GM06990 (cell line): ENCODE measurements around the gene OR52A1.
"Not testable (repeated sequence)": the region's sequence is repeated elsewhere in the genome, so short reads cannot be mapped to it uniquely, and the experiment has no call there.

ENCODE experiments used
- DNase-seq: peaks from one replicate; pipeline ENCODE4 v3.0.0-alpha.2; 2011; ENCODE audit not compliant: insufficient read length; ENCODE audit errors: extremely low read depth
- H3K27me3 ChIP-seq: replicated peaks from 2 replicates; pipeline ENCODE4 v1.6.0; 2011; ENCODE audit warnings: low read length; ENCODE audit not compliant: control insufficient read depth, insufficient read depth
- H3K36me3 ChIP-seq: 2 replicates; pipeline ENCODE4 v1.5.1; 2011; ENCODE audit warnings: low read length; ENCODE audit not compliant: control insufficient read depth, insufficient read depth
- H3K4me3 ChIP-seq: replicated peaks from 2 replicates; pipeline ENCODE4 v1.5.1; 2011; ENCODE audit warnings: low read depth, mild to moderate bottlenecking, control low read depth, low read length
- TF ChIP-seq, protein P1 (sequence below): IDR thresholded peaks from 2 replicates; pipeline ENCODE4 v1.5.1; 2011; ENCODE audit warnings: low read length, control low read depth, mild to moderate bottlenecking, inconsistent platforms; ENCODE audit not compliant: insufficient read depth, poor library complexity, severe bottlenecking

Gene OR52A1

DNA sequence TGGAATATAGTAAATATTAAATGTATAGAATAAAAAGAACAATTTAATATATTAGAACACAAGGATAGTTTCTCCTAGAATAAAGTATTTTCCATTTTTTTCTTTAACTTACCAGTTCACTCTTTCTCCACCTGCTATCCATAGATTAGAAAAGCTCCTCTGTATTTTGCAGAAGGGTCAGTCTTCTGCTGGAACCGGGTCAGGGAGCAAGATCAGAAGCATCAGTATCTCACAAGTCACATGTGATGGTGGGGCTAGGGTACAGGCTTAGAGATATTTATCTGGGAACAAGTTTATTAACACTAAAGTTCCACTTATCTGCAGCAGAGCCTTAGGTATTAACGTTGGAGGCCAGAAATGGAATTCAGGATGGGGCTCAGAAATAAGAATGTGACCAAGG lies 17.3 kb upstream of the OR52A1 start:
- Histone ChIP-seq H3K36me3 (no peaks in the 10 kb centered on the region), H3K27me3 (no peaks in the 10 kb centered on the region), H3K4me3 (no peak overlapping the region)
- DNase-seq, result no peak
- TF ChIP-seq, protein P1, sequence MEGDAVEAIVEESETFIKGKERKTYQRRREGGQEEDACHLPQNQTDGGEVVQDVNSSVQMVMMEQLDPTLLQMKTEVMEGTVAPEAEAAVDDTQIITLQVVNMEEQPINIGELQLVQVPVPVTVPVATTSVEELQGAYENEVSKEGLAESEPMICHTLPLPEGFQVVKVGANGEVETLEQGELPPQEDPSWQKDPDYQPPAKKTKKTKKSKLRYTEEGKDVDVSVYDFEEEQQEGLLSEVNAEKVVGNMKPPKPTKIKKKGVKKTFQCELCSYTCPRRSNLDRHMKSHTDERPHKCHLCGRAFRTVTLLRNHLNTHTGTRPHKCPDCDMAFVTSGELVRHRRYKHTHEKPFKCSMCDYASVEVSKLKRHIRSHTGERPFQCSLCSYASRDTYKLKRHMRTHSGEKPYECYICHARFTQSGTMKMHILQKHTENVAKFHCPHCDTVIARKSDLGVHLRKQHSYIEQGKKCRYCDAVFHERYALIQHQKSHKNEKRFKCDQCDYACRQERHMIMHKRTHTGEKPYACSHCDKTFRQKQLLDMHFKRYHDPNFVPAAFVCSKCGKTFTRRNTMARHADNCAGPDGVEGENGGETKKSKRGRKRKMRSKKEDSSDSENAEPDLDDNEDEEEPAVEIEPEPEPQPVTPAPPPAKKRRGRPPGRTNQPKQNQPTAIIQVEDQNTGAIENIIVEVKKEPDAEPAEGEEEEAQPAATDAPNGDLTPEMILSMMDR, result no peak

DNA sequence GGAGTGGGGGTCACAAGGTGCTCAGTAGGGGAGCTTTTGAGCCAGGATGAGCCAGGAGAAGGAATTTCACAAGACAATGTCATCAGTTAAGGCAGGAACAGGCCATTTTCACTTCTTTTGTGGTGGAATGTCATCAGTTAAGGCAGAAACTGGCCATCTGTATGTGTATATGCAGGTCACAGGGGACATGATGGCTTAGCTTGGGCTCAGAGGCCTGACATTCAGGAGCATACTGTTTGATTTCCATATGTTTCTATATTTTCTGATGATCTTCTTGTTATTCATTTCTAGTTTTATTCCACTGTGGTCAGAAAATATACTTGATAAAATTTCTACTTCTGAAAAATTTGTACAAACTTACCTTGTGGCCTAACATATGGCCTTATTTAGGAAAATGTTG lies 11.3 kb upstream of the OR52A1 start:
- H3K27me3 ChIP-seq, DNase-seq, H3K36me3 ChIP-seq: not testable (repeated sequence)

DNA sequence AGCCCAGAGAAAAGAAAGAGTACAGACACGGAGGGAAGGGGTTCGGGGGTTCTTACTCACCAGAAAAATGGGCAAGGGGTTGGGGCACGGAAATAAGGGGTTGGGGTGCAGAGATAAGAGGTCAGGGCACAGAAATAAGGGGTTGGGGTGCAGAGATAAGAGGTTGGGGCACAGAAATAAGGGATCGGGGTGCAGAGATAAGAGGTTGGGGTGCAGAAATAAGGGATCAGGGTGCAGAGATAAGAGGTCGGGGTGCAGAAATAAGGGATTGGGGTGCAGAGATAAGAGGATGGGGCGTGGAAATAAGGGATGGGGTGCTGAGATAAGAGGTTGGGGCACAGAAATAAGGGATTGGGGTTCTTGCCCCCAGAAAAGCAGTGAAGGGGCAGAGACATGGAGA lies 10.2 kb upstream of the OR52A1 start:
- H3K27me3 ChIP-seq, H3K36me3 ChIP-seq, DNase-seq, H3K4me3 ChIP-seq: not testable (repeated sequence)

More for the DNA sequence above, 11.3 kb upstream of the OR52A1 start:
- not testable (repeated sequence) for H3K4me3 ChIP-seq

DNA sequence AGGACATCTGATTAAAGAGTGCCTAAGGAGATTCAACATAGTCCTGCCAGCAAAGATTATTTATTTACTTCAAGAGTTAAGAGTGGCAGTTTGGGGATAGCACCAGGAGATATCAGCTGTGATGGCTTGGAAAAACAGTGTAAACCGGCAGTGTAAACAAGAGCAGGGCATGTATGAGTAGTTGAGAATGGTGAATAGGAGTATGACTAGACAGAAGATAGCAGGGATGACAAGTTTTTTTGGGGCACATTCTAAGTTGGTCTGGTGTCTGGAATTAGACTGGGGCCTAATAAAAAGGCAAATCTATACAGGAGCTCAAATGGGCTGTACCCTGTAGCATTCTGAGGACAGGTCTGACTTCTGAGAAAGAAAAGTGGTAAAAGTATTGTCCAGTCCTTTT lies 6.5 kb upstream of the OR52A1 start:
- not testable (repeated sequence) for H3K36me3 ChIP-seq, DNase-seq, H3K27me3 ChIP-seq, H3K4me3 ChIP-seq

DNA sequence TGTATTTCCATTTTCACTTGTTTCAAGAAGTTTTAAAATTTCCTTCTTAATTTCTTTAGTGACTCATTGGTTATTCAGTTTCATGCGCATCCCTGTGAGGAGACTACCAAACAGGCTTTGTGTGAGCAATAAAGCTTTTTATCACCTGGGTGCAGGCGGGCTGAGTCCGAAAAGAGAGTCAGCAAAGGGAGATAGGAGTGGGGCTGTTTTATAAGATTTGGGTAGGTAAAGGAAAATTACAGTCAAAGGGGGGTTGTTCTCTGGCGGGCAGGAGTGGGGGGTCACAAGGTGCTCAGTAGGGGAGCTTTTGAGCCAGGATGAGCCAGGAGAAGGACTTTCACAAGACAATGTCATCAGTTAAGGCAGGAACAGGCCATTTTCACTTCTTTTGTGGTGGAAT lies 5.7 kb upstream of the OR52A1 start:
- H3K36me3 ChIP-seq, H3K4me3 ChIP-seq, DNase-seq, H3K27me3 ChIP-seq: not testable (repeated sequence)

DNA sequence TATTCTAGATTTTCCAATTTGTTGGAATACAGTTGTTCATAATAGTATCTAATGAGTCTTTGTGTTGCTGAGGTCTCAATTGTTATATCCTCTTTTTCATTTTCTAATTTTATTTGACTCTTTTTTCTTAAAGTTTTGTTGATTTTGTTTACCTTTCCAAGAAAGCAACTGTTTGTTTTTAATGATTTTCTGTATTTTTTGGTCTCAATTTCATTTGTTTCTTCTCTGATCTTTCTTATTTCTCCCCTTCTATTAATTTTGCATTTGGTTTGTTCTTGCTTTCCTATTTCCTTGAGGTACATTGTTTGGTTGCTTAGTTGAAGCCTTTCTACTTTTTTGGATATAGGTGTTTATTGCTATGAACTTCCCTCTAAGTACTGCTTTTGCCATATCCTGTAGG lies 5.2 kb upstream of the OR52A1 start:
- H3K4me3 ChIP-seq, result no peak overlapping the region
- TF ChIP-seq, protein P1, result no peak

DNA sequence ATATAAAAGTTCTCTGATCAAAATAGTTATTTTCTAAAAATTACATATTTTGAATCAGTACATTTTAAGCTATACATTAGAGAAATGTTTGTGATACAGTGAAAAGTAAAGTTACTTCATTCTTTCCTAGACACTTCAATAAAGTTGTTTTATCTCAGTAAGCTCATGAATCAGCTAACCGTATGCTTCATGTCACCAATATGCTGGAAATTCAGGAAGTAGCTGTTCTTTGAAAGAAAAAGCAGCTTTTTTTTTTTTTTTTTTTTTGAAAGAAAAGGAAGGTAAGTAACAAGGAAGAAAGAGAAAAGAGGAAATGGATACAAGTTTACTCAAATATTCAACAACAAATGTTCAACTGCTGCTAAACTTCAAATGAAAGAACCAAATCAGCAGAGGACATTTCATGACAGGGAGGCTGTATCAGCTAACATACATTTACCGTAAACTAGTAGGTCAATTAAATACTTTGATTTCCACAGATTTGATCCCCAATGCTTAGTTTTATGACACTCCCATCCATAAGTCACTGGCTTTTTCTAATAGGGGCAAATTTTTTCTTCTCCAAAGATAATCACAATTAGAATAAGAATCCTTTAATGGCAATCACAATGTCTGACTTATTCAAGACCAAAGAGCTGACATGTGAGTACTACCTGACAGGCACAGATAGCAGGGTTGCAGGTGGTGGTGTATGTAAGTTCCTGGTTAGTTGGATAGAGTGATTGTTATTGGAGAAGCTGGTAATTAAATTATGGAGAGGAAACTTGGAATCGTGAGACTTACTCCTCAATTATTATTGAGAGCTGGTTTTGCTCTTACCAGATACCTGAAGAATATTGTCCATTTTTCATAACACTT lies 754 bp downstream of the OR52A1 start:
- Histone ChIP-seq H3K27me3 (no peaks in the 10 kb centered on the region), H3K36me3 (no peaks in the 10 kb centered on the region), H3K4me3 (no peak overlapping the region)
- DNase-seq, result no peak
- TF ChIP-seq, protein P1, result no peak

More for the DNA sequence above, 5.2 kb upstream of the OR52A1 start:
- Histone ChIP-seq H3K27me3 (no peaks in the 10 kb centered on the region), H3K36me3 (no peaks in the 10 kb centered on the region)
- no peak for DNase-seq

DNA sequence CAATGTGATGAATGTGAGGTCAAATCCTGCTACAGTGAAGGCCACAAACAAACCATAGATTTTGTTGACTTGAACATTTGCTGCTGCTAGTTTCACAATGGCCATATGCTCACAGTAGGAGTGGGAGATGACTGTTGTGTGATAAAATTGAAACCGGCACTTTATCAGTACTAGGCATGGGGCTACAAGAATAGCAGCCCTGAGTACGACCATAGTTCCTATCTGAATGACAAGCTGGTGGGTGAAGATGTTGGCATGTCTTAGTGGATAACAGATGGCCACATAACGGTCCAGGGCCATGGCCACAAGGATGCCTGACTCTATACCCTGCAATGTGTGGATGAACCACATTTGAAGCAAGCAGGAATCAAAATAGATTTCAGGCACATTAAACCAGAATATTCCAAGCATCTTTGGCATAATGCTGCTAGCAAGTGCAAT lies 2.8 kb downstream of the OR52A1 start:
- Histone ChIP-seq H3K27me3 (no peaks in the 10 kb centered on the region), H3K36me3 (no peaks in the 10 kb centered on the region), H3K4me3 (no peak overlapping the region)
- TF ChIP-seq, protein P1, result no peak
- no peak for DNase-seq

DNA sequence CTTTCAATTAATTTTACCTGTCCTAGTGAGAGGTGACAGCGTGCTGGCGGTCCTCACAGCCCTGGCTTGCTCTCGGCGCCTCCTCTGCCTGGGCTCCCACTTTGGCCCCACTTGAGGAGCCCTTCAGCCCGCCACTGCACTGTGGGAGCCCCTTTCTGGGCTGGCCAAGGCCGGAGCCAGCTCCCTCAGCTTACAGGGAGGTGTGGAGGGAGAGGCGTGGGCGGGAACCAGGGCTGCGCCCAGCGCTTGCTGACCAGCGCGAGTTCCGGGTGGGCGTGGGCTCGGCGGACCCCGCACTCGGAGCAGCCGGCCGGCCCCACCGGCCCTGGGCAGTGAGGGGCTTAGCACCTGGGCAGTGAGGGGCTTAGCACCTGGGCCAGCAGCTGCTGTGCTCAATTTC lies 10.4 kb downstream of the OR52A1 start:
- not testable (repeated sequence) for DNase-seq, H3K36me3 ChIP-seq, H3K27me3 ChIP-seq, H3K4me3 ChIP-seq
